ENCODE data around the gene ZMIZ1.

The ZMIZ1 gene

DNA sequence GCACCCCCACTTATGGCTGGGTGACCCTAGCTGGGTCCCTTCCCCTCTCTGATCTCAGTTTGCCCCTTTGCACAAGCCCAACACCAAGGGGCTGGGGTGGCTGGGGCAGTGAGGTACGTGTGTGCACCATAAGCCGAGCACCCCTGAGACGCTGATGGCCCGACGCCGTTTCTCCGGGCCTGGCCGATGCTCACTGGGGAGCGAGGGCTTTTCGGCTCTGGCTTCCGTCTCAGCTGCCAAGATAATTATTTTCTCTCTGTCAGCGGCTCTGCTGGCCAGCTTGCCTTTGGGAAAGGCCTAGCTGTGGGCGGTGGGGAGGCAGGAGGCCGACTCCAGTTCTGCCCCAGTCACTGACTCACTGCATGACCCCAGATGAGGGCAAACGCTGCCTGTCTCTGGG, 91.0 kb downstream of the ZMIZ1 start:
- Histone ChIP-seq H3K36me3 (ENCODE audit: insufficient read depth, low read length) (0 out of 2 replicates have a peak, but pooled peaks cover 5% of the 10 kb centered on the region), H3K9me3 (ENCODE audit: control insufficient read depth, insufficient read depth, low read length) (no peaks in the 10 kb centered on the region), H3K4me1 (ENCODE audit: insufficient read depth, low read length) (peaks cover 39% of the 10 kb centered on the region), H3K9ac (ENCODE audit: low read depth, low read length) (no peak overlapping the region; the same call in 1 of the 2 replicates)

DNA sequence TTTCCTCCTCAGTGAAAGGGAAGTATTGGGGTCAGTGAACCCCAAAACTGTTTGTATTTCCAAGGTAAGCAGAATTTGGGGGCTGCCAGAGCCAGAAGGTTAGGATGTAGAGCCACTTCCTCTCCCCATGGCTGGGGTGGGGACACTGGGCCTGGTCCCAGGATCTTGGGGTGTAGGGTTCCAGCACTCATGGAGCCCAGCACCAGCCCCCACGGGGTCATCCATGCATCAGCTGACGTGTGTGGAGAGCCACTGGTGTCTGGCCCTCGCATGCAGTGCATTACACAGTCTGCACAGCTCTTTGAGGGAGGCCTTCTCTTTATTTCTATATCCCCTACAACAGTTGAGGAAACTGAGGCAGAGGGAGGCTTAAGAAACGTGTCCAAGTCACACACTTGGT, 91.4 kb downstream of the ZMIZ1 start:
- H3K9ac ChIP-seq (ENCODE audit: low read depth, low read length) = no peak overlapping the region
- H3K9me3 ChIP-seq (ENCODE audit: control insufficient read depth, insufficient read depth, low read length) = no peaks in the 10 kb centered on the region
- 0 out of 2 replicates have a peak, but pooled peaks cover 5% of the 10 kb centered on the region for H3K36me3 ChIP-seq (ENCODE audit: insufficient read depth, low read length)
- H3K4me1 ChIP-seq (ENCODE audit: insufficient read depth, low read length) = peaks cover 40% of the 10 kb centered on the region

DNA sequence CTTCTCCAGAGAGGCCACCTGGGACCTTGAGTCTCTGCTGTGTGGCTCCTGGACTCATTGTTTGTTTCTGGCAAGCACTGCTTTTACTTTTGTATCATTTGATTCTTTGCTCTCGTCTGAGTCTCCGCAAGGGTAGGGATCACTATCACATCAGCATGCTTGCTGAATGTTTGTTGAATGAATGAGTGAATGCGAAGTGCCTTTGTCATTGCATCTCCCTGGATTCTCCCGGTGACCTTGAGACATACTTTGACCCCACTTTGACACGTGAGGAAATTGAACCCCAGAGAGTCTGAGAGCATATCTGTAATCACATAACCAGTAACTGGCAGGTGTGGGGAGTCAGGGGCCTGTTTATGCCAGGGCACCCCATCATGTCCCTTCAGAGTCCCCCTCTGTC, 92.8 kb downstream of the ZMIZ1 start:
- H3K36me3 ChIP-seq (ENCODE audit: insufficient read depth, low read length) = 0 out of 2 replicates have a peak, but pooled peaks cover 5% of the 10 kb centered on the region
- no peak overlapping the region for H3K9ac ChIP-seq (ENCODE audit: low read depth, low read length)
- H3K9me3 ChIP-seq (ENCODE audit: control insufficient read depth, insufficient read depth, low read length) = no peaks in the 10 kb centered on the region
- peaks cover 33% of the 10 kb centered on the region for H3K4me1 ChIP-seq (ENCODE audit: insufficient read depth, low read length)

DNA sequence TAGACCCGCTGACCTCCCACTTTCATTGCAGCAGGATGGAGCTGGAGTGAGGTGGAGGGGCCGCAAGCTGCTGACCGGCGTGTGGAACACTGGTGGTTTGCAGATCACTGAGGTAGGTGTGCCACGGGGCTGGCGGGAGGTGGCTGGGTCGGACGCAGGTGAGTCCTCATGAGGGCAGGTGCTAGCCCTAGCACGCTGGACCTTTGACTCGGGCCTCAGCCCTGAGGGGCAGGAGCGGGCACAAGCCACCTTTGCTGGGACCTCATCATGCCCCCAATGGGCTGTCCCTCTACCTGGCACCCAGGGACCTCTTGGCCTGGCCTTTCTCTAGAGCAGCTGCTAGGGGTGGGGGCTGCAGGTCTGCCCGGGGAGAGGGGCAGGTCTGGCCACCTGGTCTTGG, 93.3 kb downstream of the ZMIZ1 start:
- no peaks in the 10 kb centered on the region for H3K9me3 ChIP-seq (ENCODE audit: control insufficient read depth, insufficient read depth, low read length)
- no peak overlapping the region for H3K9ac ChIP-seq (ENCODE audit: low read depth, low read length)
- H3K4me1 ChIP-seq (ENCODE audit: insufficient read depth, low read length) = peaks cover 28% of the 10 kb centered on the region
- 0 out of 2 replicates have a peak, but pooled peaks cover 5% of the 10 kb centered on the region for H3K36me3 ChIP-seq (ENCODE audit: insufficient read depth, low read length)

DNA sequence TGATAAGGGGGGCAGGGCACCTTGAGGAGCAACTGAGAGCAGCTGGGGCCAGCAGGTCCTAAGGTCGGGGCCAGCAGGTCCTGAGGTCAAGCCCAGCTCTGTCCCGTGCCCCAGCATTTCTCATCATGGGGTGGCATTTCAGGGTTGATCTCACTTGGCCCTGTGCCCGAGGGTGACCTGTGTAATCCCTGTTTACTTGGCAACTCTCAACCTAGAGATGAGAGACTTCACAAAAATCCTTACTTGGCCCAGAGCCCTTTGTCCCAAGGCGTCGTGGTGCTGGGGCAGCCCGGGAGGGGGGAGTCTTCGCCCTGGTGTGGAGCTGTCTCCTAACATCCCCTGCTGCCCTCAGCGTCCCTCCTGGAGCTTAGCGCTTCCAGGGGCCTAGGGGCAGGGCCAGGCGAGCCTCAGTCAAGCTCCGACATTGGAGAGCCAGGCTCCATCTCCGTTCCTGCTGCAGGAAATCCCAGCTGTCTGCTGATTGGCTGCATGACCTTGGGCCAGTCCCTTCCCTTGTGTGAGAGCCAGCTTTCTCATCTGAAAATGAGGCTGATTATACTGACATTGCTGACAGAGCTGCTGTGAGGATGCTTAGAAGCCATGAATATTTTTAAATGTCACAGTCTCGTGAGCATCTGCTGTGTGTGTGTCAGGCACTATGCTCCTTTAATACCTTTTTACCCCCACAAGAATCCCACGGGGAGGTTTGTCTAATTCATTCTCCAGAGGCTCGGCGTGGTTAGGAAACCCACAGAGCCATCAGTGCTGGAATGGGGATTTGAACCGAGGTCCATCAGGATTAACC, 94.3 kb downstream of the ZMIZ1 start:
- Histone ChIP-seq H3K36me3 (ENCODE audit: insufficient read depth, low read length) (0 out of 2 replicates have a peak, but pooled peaks cover 5% of the 10 kb centered on the region), H3K9ac (ENCODE audit: low read depth, low read length) (no peak overlapping the region), H3K4me1 (ENCODE audit: insufficient read depth, low read length) (peaks cover 19% of the 10 kb centered on the region), H3K9me3 (ENCODE audit: control insufficient read depth, insufficient read depth, low read length) (no peaks in the 10 kb centered on the region)

DNA sequence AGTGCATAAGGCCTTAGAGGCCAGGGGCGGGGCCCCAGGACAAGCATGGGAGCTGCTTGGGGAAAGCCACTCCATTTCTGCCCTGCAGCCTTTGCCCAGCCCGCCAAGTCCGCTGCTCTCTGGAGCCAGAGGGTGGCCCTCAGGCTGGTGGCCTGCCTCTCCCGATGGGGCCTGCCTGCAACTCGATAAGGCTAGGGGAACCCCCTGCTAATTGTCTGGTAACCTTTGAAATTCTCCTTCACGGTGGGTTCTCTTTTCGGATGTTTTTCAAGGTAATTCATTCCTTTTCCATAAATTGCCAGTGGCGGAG, 94.9 kb downstream of the ZMIZ1 start:
- 0 out of 2 replicates have a peak, but pooled peaks cover 9% of the 10 kb centered on the region for H3K36me3 ChIP-seq (ENCODE audit: insufficient read depth, low read length)
- H3K9ac ChIP-seq (ENCODE audit: low read depth, low read length) = no peak overlapping the region
- no peaks in the 10 kb centered on the region for H3K9me3 ChIP-seq (ENCODE audit: control insufficient read depth, insufficient read depth, low read length)
- peaks cover 14% of the 10 kb centered on the region for H3K4me1 ChIP-seq (ENCODE audit: insufficient read depth, low read length)

DNA sequence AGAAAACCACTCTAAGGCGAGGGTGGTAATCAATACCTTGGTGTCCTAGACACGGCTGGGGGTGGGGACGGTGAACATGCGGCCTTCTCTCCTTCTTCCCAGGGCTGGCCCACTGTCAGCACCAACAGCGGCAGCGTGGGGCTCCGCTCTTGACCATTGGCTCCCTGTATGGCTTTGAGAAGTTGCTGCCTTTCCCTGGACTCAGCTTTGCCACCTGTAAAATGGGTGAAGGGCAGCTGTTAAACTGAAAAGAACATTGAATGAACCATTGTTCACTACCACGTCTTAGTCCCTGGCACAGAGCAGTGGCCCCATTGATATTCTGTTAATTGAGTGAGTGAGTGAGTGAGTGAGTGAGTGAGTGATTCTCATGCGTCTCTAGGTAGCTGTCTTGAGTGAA, 95.3 kb downstream of the ZMIZ1 start:
- Histone ChIP-seq H3K9ac (ENCODE audit: low read depth, low read length) (no peak overlapping the region), H3K4me1 (ENCODE audit: insufficient read depth, low read length) (peaks cover 9% of the 10 kb centered on the region), H3K36me3 (ENCODE audit: insufficient read depth, low read length) (0 out of 2 replicates have a peak, but pooled peaks cover 9% of the 10 kb centered on the region), H3K9me3 (ENCODE audit: control insufficient read depth, insufficient read depth, low read length) (no peaks in the 10 kb centered on the region)

DNA sequence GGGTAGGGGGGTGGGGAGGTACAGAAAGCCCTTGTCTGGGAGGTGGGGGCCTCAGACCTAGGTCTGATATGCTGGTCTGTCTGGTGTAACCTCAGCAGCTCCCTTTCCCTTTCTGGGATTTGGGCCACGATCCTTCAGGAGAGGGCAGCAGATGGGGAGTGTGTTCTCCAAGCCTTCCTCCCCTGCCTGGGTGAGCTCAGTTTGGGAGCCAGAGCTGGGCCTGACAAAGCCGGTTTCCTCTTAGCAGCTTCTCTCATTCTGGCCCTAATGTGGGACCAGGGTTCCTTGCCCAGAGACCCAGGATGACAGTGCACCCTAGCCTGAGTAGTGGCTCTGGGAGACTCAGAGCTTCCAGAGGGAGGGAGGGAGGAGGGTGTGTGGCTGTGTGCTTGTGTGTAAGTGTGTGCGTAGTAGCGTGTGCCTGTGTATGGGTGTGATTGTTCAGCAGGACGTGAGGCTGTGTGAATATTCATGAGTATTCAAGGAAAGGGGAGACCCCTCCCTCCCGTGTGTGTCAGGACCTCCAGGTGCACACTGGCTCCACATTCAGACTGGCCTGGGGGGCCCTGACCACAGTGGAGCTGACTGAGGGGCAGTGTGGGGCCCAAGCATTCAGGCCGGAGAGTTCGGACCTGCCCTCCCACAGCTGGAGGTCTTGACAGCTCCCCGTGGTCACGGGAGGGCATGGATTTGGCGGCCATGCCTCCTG, 96.5 kb downstream of the ZMIZ1 start:
- H3K4me1 ChIP-seq (ENCODE audit: insufficient read depth, low read length) = peaks cover 3% of the 10 kb centered on the region; the same call in 1 of the 2 replicates
- H3K36me3 ChIP-seq (ENCODE audit: insufficient read depth, low read length) = 0 out of 2 replicates have a peak, but pooled peaks cover 9% of the 10 kb centered on the region
- no peaks in the 10 kb centered on the region for H3K9me3 ChIP-seq (ENCODE audit: control insufficient read depth, insufficient read depth, low read length)
- H3K9ac ChIP-seq (ENCODE audit: low read depth, low read length) = no peak overlapping the region

DNA sequence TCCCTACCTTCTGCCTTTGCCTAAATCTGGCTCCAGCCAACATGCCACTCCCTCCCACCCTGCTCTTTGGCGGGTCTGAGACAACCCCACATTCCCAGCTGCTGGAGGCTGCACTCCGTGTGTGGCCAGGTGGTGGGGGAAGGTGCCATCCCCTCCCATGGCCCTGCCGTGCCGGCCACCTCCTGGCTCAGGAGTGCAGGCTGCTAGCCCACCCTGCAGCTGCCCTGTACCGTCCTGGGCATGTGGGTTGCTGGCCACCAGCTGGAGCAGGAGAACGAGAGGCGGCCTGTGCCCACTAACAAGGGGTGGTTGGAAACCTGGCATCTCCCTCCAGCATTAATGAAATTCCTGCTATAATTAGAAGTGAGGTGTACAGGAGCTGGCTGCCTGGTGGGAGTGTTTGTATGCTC, 97.6 kb downstream of the ZMIZ1 start:
- peaks cover 3% of the 10 kb centered on the region; the same call in 1 of the 2 replicates for H3K4me1 ChIP-seq (ENCODE audit: insufficient read depth, low read length)
- H3K9ac ChIP-seq (ENCODE audit: low read depth, low read length) = no peak overlapping the region
- peaks cover 9% of the 10 kb centered on the region; the same call in 1 of the 2 replicates for H3K36me3 ChIP-seq (ENCODE audit: insufficient read depth, low read length)
- no peaks in the 10 kb centered on the region for H3K9me3 ChIP-seq (ENCODE audit: control insufficient read depth, insufficient read depth, low read length)

DNA sequence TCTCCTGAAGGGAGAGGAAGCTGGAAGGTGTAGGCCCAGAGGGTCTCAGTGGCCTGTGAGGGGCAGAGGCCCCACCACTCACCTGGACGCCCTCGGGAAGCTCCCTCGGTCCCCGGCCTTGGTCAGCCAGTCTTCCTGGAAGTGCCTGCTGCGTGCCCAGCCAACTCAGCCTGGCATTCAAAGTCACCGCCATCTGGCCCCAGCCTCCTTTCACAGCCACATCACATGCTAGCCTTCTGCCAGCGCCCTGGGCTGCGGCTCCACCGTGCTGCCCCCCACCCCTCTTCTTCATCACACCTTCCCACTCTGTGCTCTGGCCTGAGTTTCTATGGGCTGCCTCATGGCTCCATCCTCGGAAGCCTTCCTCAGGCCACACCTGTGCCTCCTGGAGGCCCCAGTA, 98.0 kb downstream of the ZMIZ1 start:
- Histone ChIP-seq H3K4me1 (ENCODE audit: insufficient read depth, low read length) (peaks cover 3% of the 10 kb centered on the region; the same call in 1 of the 2 replicates), H3K9me3 (ENCODE audit: control insufficient read depth, insufficient read depth, low read length) (no peaks in the 10 kb centered on the region), H3K9ac (ENCODE audit: low read depth, low read length) (no peak overlapping the region), H3K36me3 (ENCODE audit: insufficient read depth, low read length) (peaks cover 9% of the 10 kb centered on the region; the same call in 1 of the 2 replicates)

DNA sequence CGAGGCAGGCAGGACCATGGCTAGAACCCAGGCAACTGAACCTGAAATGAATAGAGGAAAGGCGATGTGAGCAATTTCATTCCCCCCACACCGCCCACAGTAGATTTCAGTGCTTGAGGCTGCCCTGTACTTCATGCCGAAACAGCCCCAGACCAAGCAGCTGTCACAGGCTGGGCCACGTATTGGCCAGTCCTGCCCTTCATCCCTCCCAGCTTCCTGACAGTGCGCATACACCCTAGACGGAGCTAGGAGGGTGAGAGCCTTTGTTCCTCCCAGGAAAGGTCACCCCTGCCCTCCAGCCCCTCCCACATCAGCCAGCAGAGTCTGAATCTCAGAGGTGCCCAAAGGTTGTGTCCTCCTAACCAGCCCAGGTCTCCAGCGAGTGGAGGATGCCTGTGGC, 98.8 kb downstream of the ZMIZ1 start:
- Histone ChIP-seq H3K4me1 (ENCODE audit: insufficient read depth, low read length) (peaks cover 3% of the 10 kb centered on the region; the same call in 1 of the 2 replicates), H3K9me3 (ENCODE audit: control insufficient read depth, insufficient read depth, low read length) (no peaks in the 10 kb centered on the region), H3K36me3 (ENCODE audit: insufficient read depth, low read length) (peaks cover 9% of the 10 kb centered on the region; the same call in 1 of the 2 replicates), H3K9ac (ENCODE audit: low read depth, low read length) (no peak overlapping the region)

DNA sequence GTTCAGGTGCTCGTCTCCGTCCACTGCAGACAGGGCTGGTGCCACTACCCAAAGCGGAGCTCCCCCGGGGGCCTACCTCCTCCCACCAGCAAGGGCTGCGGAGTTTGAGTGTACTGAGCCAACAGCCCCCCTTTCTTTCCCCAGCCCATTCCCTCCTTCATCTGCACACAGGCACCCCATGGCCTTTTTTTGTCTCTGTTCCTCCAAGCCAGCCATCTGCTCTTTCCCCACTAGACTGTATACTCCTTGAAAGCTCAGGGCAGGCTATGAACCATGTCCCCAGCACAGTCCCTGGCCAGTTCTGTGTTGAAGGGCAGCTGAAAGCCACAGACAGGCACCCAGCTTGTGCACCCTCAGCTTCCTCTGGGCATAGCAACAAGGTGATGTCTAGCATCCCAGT, 99.4 kb downstream of the ZMIZ1 start:
- Histone ChIP-seq H3K9ac (ENCODE audit: low read depth, low read length) (no peak overlapping the region), H3K4me1 (ENCODE audit: insufficient read depth, low read length) (peaks cover 3% of the 10 kb centered on the region; the same call in 1 of the 2 replicates), H3K9me3 (ENCODE audit: control insufficient read depth, insufficient read depth, low read length) (no peaks in the 10 kb centered on the region), H3K36me3 (ENCODE audit: insufficient read depth, low read length) (peaks cover 9% of the 10 kb centered on the region; the same call in 1 of the 2 replicates)

DNA sequence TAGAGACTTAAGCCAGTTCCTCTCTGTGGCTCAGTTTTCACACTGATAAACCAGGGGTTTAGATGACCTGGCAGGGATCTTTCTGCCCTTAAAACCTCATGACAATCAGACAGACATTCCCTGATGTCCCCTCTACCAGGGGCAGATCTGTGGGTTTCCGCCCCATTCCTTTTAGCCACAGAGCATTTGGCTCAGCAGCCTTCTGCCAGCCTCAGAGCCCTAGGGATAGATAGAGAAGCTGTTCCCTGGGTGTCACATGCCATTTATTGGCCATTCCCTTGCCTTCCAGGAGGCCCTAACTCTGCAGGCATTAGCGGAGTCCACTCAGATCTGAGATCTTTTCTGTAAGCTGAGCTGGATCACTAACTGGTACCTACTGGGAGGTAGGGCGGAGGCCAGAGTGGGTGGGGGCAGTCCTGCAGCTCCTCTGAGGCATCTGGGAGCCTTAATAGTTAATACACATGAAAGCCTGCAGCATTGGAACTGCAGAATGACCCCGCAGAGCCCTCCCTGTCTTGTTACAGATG, 101.5 kb downstream of the ZMIZ1 start:
- Histone ChIP-seq H3K9ac (ENCODE audit: low read depth, low read length) (no peak overlapping the region), H3K4me1 (ENCODE audit: insufficient read depth, low read length) (peaks cover 1% of the 10 kb centered on the region; the same call in 1 of the 2 replicates), H3K36me3 (ENCODE audit: insufficient read depth, low read length) (peaks cover 4% of the 10 kb centered on the region; the same call in 1 of the 2 replicates)

DNA sequence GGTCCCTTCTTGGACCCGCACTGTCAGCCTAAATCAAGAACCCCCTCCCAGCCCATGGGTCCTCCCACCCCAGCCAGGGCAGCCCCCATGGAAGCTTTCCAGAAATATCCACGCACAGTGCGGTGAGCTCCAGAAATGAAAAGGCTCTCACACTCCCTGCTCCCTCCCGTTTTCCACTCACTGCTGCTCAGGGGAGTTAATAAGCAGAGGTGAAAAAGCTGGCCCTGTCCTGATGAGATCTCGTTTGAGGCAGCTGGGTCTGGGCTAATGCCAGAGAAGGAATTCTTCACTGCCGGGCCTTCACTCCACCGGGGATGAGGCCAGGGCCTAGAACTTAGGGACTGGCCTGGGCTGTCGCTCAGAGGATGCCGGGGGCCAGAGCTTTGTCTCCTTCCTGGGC, 102.2 kb downstream of the ZMIZ1 start:
- Histone ChIP-seq H3K9me3 (ENCODE audit: control insufficient read depth, insufficient read depth, low read length) (no peaks in the 10 kb centered on the region), H3K36me3 (ENCODE audit: insufficient read depth, low read length) (peaks cover 4% of the 10 kb centered on the region; the same call in 1 of the 2 replicates), H3K9ac (ENCODE audit: low read depth, low read length) (no peak overlapping the region), H3K4me1 (ENCODE audit: insufficient read depth, low read length) (no peaks in the 10 kb centered on the region)

More for the DNA sequence above, 101.5 kb downstream of the ZMIZ1 start:
- no peaks in the 10 kb centered on the region for H3K9me3 ChIP-seq (ENCODE audit: control insufficient read depth, insufficient read depth, low read length)

Measured in ES-I3 (cell line).